Measurements from ENCODE around the gene SYCP2L.
"Not testable (repeated sequence)": the region's sequence is repeated elsewhere in the genome, so short reads cannot be mapped to it uniquely, and the experiment has no call there.

DNA sequence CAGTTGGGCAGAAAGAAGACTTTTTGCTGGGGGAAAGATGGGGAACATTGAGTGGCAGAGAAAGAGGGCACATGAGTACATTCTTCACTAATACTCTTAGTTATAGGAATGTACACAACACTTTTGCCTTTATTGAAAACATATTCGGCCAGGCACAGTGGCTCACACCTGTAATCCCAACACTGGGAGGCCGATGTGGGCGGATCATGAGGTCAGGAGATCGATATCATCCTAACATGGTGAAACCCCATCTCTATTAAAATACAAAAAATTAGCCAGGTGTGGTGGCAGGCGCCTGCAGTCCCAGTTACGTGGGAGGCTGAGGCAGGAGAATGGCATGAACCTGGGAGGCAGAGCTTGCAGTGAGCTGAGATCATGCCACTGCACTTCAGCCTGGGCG lies 23.8 kb upstream of the SYCP2L start:
- TF ChIP-seq POLR2AphosphoS5 (IDR thresholded peaks at IDR 0.05; ENCODE audit: low read depth, low read length); SMC3 (IDR thresholded peaks at IDR 0.05; ENCODE audit: low read depth, low read length); TAF1 (IDR thresholded peaks at IDR 0.05; ENCODE audit: borderline replicate concordance, low read depth, low read length); ELF1 (IDR thresholded peaks at IDR 0.05); RAD21 (IDR thresholded peaks at IDR 0.05; ENCODE audit: low read length); SIN3A (IDR thresholded peaks at IDR 0.05; ENCODE audit: borderline replicate concordance, low read depth, low read length): not testable (repeated sequence)
- TF ChIP-seq, protein P1, sequence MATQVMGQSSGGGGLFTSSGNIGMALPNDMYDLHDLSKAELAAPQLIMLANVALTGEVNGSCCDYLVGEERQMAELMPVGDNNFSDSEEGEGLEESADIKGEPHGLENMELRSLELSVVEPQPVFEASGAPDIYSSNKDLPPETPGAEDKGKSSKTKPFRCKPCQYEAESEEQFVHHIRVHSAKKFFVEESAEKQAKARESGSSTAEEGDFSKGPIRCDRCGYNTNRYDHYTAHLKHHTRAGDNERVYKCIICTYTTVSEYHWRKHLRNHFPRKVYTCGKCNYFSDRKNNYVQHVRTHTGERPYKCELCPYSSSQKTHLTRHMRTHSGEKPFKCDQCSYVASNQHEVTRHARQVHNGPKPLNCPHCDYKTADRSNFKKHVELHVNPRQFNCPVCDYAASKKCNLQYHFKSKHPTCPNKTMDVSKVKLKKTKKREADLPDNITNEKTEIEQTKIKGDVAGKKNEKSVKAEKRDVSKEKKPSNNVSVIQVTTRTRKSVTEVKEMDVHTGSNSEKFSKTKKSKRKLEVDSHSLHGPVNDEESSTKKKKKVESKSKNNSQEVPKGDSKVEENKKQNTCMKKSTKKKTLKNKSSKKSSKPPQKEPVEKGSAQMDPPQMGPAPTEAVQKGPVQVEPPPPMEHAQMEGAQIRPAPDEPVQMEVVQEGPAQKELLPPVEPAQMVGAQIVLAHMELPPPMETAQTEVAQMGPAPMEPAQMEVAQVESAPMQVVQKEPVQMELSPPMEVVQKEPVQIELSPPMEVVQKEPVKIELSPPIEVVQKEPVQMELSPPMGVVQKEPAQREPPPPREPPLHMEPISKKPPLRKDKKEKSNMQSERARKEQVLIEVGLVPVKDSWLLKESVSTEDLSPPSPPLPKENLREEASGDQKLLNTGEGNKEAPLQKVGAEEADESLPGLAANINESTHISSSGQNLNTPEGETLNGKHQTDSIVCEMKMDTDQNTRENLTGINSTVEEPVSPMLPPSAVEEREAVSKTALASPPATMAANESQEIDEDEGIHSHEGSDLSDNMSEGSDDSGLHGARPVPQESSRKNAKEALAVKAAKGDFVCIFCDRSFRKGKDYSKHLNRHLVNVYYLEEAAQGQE (IDR thresholded peaks at IDR 0.05; ENCODE audit: low read depth, low read length), result not testable (repeated sequence)

Data from SK-N-SH (cell line).